ENCODE data around the gene IL21R.

DNA sequence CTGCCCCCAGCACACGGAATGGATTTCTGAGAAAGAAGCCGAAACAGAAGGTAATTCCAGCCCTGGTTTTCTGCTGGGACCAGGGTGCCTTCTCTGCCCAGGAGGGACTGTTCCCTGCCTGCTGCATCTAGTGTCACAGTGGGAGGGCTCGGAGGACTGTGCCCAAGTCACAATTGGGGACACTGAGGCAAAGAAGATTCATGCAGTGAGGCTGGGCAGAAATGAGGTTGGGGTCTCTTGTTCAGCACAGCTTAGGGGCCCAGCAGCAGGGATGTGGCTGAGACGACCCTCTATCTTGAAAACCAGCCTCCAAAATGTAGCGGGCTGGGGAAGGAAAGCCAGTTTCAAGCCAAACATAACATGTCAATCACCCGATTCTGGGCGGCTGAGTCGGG, 592 bp downstream of the IL21R start:
- TF ChIP-seq EP300 (IDR thresholded peaks at IDR 0.05): no peak
- TF ChIP-seq, protein P1, sequence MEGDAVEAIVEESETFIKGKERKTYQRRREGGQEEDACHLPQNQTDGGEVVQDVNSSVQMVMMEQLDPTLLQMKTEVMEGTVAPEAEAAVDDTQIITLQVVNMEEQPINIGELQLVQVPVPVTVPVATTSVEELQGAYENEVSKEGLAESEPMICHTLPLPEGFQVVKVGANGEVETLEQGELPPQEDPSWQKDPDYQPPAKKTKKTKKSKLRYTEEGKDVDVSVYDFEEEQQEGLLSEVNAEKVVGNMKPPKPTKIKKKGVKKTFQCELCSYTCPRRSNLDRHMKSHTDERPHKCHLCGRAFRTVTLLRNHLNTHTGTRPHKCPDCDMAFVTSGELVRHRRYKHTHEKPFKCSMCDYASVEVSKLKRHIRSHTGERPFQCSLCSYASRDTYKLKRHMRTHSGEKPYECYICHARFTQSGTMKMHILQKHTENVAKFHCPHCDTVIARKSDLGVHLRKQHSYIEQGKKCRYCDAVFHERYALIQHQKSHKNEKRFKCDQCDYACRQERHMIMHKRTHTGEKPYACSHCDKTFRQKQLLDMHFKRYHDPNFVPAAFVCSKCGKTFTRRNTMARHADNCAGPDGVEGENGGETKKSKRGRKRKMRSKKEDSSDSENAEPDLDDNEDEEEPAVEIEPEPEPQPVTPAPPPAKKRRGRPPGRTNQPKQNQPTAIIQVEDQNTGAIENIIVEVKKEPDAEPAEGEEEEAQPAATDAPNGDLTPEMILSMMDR (IDR thresholded peaks at IDR 0.05): no peak
- TF ChIP-seq POLR2A (IDR thresholded peaks at IDR 0.05): no peak

Data from suprapubic skin (tissue), 3 donors.